KOPT-K1 (cell line): ENCODE results near the gene RNF4.
"Not testable (repeated sequence)": the region's sequence is repeated elsewhere in the genome, so short reads cannot be mapped to it uniquely, and the experiment has no call there.

Experiments used
- H3K27ac ChIP-seq: fragments of 200-600 bp; sonication (generic); 2 replicates; pipeline ENCODE4 v1.5.1; 2016; ENCODE audit warnings: antibody characterized with exemption, mild to moderate bottlenecking, low read depth, low read length; ENCODE audit not compliant: poor library complexity, severe bottlenecking
- H3K36me3 ChIP-seq: fragments of 200-600 bp; sonication (generic); 2 replicates; pipeline ENCODE4 v1.5.1; 2017; ENCODE audit warnings: antibody characterized with exemption, mild to moderate bottlenecking, low read length, moderate library complexity; ENCODE audit not compliant: insufficient read depth
- H3K9me3 ChIP-seq: fragments of 200-600 bp; sonication (generic); 2 replicates; pipeline ENCODE4 v1.5.1; 2017; ENCODE audit warnings: antibody characterized with exemption, low read length, mild to moderate bottlenecking; ENCODE audit not compliant: insufficient read depth, poor library complexity, severe bottlenecking

Gene RNF4

DNA sequence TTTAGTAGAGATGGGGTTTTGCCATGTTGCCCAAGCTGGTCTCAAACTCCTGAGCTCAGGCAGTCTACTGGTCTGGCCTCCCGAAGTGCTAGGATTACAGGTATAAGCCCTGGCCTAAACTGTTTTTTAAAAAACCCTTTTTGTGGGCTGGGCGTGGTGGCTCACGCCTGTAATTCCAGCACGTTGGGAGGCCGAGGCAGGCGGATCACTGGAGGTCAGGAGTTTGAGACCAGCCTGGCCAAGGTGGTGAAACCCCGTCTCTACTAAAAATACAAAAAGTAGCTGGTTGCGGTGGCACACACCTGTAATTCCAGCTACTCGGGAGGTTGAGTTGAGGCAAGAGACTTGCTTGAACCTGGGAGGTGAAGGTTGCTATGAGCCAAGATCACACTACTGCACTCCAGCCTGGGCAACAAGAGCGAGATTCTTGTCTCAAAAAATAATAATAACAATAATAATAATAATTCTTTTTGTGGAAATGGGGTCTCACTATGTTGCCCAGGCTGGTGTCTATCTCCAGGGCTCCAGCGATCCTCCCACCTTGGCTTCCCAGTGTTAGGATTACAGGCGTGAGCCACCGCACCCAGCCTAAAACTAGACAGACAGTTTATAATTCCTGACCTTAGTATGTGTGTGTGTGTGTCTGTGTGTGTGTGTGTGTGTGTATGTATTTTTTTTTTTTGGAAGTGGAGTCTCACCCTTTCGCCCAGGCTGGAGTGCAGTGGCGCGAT is 78.2 kb downstream of the RNF4 start:
- not testable (repeated sequence) for H3K9me3 ChIP-seq, H3K36me3 ChIP-seq, H3K27ac ChIP-seq

DNA sequence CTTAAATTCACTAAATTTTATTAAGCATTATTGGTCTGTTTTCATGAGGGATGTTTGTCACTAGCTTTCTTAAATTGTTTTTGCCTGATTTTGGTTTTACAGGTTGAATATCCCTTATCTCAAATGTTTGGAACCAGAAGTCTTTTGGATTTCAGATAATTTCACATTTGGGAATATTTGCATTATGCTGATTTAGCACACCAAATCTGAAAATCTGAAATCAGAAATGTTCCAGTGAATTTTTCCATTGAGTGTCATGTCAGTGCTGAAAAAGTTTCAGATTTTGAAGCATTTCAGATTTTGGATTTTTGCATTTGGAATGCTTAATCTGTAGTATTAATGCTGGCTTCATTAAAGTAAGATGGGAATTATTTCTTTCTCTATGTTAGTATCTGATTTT is 82.2 kb downstream of the RNF4 start:
- Histone ChIP-seq H3K36me3 (no peaks in the 10 kb centered on the region), H3K9me3 (no peaks in the 10 kb centered on the region), H3K27ac (no peak overlapping the region)

DNA sequence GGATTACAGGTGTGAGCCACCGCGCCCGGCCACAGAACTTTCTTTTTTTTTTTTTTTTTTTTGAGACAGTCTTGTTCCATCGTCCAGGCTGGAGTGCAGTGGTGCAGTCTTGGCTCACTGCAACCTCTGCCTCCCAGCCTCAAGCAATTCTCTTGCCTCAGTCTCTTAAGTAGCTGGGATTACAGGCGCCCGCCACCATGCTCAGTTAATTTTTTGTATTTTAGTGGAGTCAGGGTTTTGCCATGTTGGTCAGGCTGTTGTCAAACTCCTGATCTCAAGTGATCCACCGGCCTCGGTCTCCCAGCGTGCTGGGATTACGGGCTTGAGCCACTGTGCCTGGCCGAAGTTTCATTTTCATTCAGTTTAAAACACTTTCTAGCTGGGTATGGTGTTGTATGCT is 83.9 kb downstream of the RNF4 start:
- no peaks in the 10 kb centered on the region for H3K9me3 ChIP-seq
- H3K27ac ChIP-seq, result no peak overlapping the region
- no peaks in the 10 kb centered on the region for H3K36me3 ChIP-seq

DNA sequence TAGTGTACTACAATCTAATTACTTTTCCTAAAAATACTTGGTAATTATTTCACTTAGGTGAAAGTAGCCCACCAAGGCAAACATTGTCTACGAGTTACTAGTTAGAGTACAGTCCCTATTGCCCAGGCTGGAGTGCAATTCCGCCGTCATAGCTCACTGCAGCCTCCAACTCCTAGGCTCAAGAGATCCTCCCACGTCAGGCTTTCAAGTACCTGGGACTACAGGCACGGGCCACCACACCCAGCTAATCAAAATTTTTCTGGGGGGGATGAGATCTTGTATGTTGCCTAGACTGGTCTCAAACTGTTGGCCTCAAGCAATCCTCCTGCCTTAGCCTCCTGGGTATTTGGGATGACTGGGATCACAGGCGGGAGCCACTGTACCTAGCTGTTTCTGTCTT is 89.4 kb downstream of the RNF4 start:
- Histone ChIP-seq H3K9me3 (no peaks in the 10 kb centered on the region), H3K36me3 (peaks cover 22% of the 10 kb centered on the region), H3K27ac (no peak overlapping the region)

DNA sequence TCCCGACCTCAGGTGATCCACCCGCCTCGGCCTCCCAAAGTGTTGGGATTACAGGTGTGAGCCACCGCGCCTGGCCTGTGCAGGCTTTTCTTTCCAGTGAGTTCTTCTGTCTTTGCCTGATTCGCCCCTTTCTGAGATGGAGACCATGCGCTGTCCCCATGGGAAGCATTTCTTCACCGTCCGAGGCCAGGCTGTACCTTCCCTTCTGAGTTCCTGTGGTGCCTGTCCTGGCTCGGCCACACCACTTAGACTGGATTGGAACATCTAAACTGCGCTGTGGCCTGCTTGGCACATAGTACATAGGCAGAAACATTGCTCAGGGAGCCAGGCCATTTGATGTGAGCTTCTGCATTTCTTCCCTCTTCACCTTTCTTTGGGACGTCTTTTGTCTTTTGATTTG is 91.3 kb downstream of the RNF4 start:
- Histone ChIP-seq H3K27ac (no peak overlapping the region), H3K9me3 (no peaks in the 10 kb centered on the region), H3K36me3 (peaks cover 32% of the 10 kb centered on the region)
